CD14-positive monocyte (primary cell): ENCODE results near the gene CNNM3. TPM values are rescaled to one million over a fixed set of nuclear protein-coding genes. Genes with fewer than 3 reads are reported as not detected.

Experiments used
- DNase-seq, 3 donors: peaks; one replicate each; pipeline ENCODE4 v3.0.0-alpha.2; 2011 to 2022
- H2AFZ ChIP-seq: 2 replicates; pipeline ENCODE4 v1.6.0; 2012; ENCODE audit warnings: mild to moderate bottlenecking, low read depth, low read length, inconsistent platforms; ENCODE audit not compliant: insufficient read depth, poor library complexity, severe bottlenecking
- H3K27ac ChIP-seq, 2 donors: 1 replicate in 1 of 2; 2 replicates in 1 of 2; pipeline ENCODE4 v1.5.1; 2012 to 2013; ENCODE audit warnings: low read length in 2 of 2, control low read depth in 1 of 2, inconsistent platforms in 1 of 2, low read depth in 1 of 2, mild to moderate bottlenecking in 1 of 2
- H3K27me3 ChIP-seq, 2 donors: one replicate each; pipeline versions ENCODE4 v1.6.0 to v1.6.1; 2011 to 2013; ENCODE audit warnings: low read length in 2 of 2; ENCODE audit not compliant: control insufficient read depth in 2 of 2, insufficient read depth in 2 of 2
- H3K36me3 ChIP-seq, 2 donors: replicated peaks in 1 of 2; 1 replicate in 1 of 2; 2 replicates in 1 of 2; pipeline versions ENCODE4 v1.5.1 to v1.6.1; 2012 to 2013; ENCODE audit warnings: low read length in 2 of 2, control low read depth in 1 of 2, inconsistent platforms in 1 of 2, mild to moderate bottlenecking in 1 of 2; ENCODE audit not compliant: insufficient read depth in 2 of 2, control insufficient read depth in 1 of 2
- H3K4me1 ChIP-seq, 2 donors: 1 replicate in 1 of 2; 2 replicates in 1 of 2; pipeline versions ENCODE4 v1.5.1 to v1.6.1; 2012 to 2013; ENCODE audit warnings: low read length in 2 of 2, control low read depth in 1 of 2, inconsistent platforms in 1 of 2, mild to moderate bottlenecking in 1 of 2, moderate library complexity in 1 of 2; ENCODE audit not compliant: insufficient read depth in 2 of 2, control insufficient read depth in 1 of 2
- H3K4me2 ChIP-seq: replicated peaks from 2 replicates; pipeline ENCODE3; 2012; ENCODE audit warnings: low read length, moderate library complexity, mild to moderate bottlenecking; ENCODE audit not compliant: poor library complexity, severe bottlenecking; ENCODE audit errors: extremely low read depth
- H3K4me3 ChIP-seq, 3 experiments: fragments of 200-600 bp in 1 of 3; sonication (generic) in 1 of 3; replicated peaks in 1 of 3; 1 replicate in 2 of 3; 2 replicates in 1 of 3; pipeline ENCODE4 v1.5.1; 2011 to 2013; ENCODE audit warnings: low read length in 3 of 3, mild to moderate bottlenecking in 3 of 3, control low read depth in 2 of 3, low read depth in 2 of 3, inconsistent platforms in 1 of 3, moderate library complexity in 1 of 3
- H3K79me2 ChIP-seq: 2 replicates; pipeline ENCODE4 v1.6.0; 2012; ENCODE audit warnings: mild to moderate bottlenecking, control low read depth, inconsistent platforms, low read length, moderate library complexity; ENCODE audit not compliant: insufficient read depth
- H3K9ac ChIP-seq: 2 replicates; pipeline ENCODE4 v1.6.0; 2017; ENCODE audit warnings: low read length, mild to moderate bottlenecking; ENCODE audit not compliant: insufficient read depth, poor library complexity, severe bottlenecking
- H3K9me3 ChIP-seq, 2 donors: replicated peaks in 1 of 2; 1 replicate in 1 of 2; 2 replicates in 1 of 2; pipeline versions ENCODE4 v1.5.1 to v1.6.1; 2012 to 2013; ENCODE audit warnings: low read length in 2 of 2, control low read depth in 1 of 2; ENCODE audit not compliant: control insufficient read depth in 1 of 2, insufficient read depth in 1 of 2
- H4K20me1 ChIP-seq: 2 replicates; pipeline ENCODE4 v1.6.0; 2012; ENCODE audit warnings: mild to moderate bottlenecking, low read length, control low read depth, moderate library complexity; ENCODE audit not compliant: insufficient read depth
- H3K27ac Mint-ChIP-seq, 7 donors: one replicate each; pipeline ENCODE4 v1.8.0; 2020; ENCODE audit warnings: mild to moderate bottlenecking in 7 of 7, mixed read lengths in 7 of 7, moderate library complexity in 6 of 7, inconsistent platforms in 2 of 7
- H3K27me3 Mint-ChIP-seq, 3 donors: one replicate each; pipeline ENCODE4 v1.8.0; 2021 to 2022; ENCODE audit warnings: low read depth in 3 of 3, mild to moderate bottlenecking in 3 of 3, mixed read lengths in 3 of 3, moderate library complexity in 3 of 3, inconsistent platforms in 1 of 3
- H3K36me3 Mint-ChIP-seq, 2 donors: one replicate each; pipeline ENCODE4 v1.8.0; 2020; ENCODE audit warnings: mixed read lengths in 2 of 2, inconsistent platforms in 1 of 2, mild to moderate bottlenecking in 1 of 2
- H3K4me1 Mint-ChIP-seq: one replicate; pipeline ENCODE4 v1.8.0; 2020; ENCODE audit warnings: mild to moderate bottlenecking, mixed read lengths
- H3K4me3 Mint-ChIP-seq, 2 donors: one replicate each; pipeline ENCODE4 v1.8.0; 2020; ENCODE audit warnings: mild to moderate bottlenecking in 2 of 2, mixed read lengths in 2 of 2, moderate library complexity in 1 of 2
- H3K9me3 Mint-ChIP-seq, 7 donors: one replicate each; pipeline ENCODE4 v1.8.0; 2020 to 2022; ENCODE audit warnings: mixed read lengths in 7 of 7, mild to moderate bottlenecking in 6 of 7, moderate library complexity in 6 of 7, inconsistent platforms in 2 of 7
- WGBS: methylation state at CpG from one replicate; pipeline ENCODE4 v1.1.5; 2013; ENCODE audit warnings: missing lambda C conversion rate; ENCODE audit not compliant: insufficient coverage; 5-methylcytosine and 5-hydroxymethylcytosine counted together
- intact Hi-C, 2 donors: fragments of 100-400 bp; cut with micrococcal nuclease; formaldehyde crosslinking; loops; one replicate each; pipeline versions ENCODE4 v1.15.0 to v1.15.1; 2023
- polyA plus RNA-seq, 3 donors: library from polyadenylated mRNA; depleted of rRNA in 1 of 3; unstranded in 2 of 3; stranded (reverse) in 1 of 3; fragments of 300-500 nt in 2 of 3; fragments of >200 nt in 1 of 3; fragmentation: Illumina TruSeq in 2 of 3; gene quantifications; 1 replicate in 2 of 3; 2 replicates in 1 of 3; pipeline ENCODE4 v1.2.3, GENCODE V29; 2012 to 2021
- TF ChIP-seq, protein P1 (sequence below): fragments of 200-600 bp; IDR thresholded peaks from one replicate; pipeline ENCODE4 v1.8.0; 2022; ENCODE audit warnings: antibody characterized with exemption, mild to moderate bottlenecking

Gene CNNM3
- polyA plus RNA-seq, 3 donors: 1.2 to 12.0 (median 4.9) TPM

DNA sequence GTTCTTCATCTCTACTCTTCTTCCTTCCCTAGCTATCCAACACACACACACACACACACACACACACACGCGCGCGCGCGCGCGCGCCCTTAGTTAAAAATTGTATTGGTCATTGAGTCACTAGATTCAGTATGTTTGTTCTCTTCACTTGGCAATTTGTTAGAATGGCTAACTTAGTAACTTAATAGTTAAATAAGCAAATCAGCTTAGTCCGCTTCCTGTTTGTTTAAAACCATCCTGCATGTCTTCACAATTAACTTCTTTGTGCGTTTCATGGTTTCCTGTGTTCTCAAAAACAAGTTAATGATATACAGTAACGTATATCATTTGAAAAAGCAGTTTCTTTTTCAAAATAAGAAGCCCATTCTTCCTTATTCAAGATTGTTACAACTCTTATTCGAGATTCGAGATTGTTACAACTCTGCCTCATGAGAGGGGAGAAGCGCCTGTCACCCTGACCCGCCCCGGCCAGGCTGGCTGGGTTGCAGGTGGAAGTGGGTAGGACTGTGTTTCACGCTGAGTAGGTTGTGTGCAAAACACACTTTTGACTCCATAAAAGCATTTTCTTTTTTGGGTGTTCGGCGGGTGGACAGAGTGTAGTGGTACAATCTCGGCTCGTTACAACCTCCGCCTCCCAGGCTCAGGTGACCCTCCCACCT lies 9.5 kb upstream of the CNNM3 start:
- H2AFZ ChIP-seq: no peak overlapping the region
- no peak for DNase-seq
- Mint-ChIP-seq H3K36me3 (peaks cover 16 to 42% of the 10 kb centered on the region in 2 donors), H3K4me1 (no peaks in the 10 kb centered on the region), H3K4me3 (no peak overlapping the region), H3K27me3 (peaks cover 0 to 2% (median 0%) of the 10 kb centered on the region in 3 donors), H3K9me3 (no peaks in the 10 kb centered on the region), H3K27ac (peak overlapping the region in 1 of 7 donors; percentile 42)
- no CpG with 5 or more reads among the region's 23 CpGs for WGBS
- H3K4me1 ChIP-seq: no peaks in the 10 kb centered on the region
- TF ChIP-seq, protein P1, sequence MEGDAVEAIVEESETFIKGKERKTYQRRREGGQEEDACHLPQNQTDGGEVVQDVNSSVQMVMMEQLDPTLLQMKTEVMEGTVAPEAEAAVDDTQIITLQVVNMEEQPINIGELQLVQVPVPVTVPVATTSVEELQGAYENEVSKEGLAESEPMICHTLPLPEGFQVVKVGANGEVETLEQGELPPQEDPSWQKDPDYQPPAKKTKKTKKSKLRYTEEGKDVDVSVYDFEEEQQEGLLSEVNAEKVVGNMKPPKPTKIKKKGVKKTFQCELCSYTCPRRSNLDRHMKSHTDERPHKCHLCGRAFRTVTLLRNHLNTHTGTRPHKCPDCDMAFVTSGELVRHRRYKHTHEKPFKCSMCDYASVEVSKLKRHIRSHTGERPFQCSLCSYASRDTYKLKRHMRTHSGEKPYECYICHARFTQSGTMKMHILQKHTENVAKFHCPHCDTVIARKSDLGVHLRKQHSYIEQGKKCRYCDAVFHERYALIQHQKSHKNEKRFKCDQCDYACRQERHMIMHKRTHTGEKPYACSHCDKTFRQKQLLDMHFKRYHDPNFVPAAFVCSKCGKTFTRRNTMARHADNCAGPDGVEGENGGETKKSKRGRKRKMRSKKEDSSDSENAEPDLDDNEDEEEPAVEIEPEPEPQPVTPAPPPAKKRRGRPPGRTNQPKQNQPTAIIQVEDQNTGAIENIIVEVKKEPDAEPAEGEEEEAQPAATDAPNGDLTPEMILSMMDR: no peak
- intact Hi-C loops: no loop called here
- no peaks in the 10 kb centered on the region for H3K9me3 ChIP-seq
- H3K27me3 ChIP-seq: no peaks in the 10 kb centered on the region
- H4K20me1 ChIP-seq: no peaks in the 10 kb centered on the region
- no peak overlapping the region for H3K4me3 ChIP-seq
- H3K4me2 ChIP-seq: no peak overlapping the region
- H3K79me2 ChIP-seq: no peaks in the 10 kb centered on the region
- no peak overlapping the region for H3K27ac ChIP-seq
- no peak overlapping the region for H3K9ac ChIP-seq
- H3K36me3 ChIP-seq: peaks cover 15 to 31% of the 10 kb centered on the region in 2 donors

DNA sequence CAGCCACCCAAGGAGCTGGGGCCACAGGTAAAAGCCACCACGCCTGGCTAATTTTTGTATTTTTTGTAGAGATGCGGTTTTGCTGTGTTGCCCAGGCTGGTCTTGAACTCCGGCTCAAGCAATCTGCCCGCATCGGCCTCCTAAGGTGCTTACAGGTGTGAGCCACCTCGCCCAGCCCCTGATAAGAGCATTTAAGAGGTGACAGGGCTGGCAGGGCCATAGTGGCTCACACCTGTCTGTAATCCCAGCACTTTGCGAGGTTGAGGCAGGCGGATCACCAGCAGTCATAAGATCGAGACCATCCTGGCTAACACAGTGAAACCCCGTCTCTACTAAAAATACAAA lies 9.0 kb upstream of the CNNM3 start:
- Mint-ChIP-seq H3K27me3 (peaks cover 0 to 2% (median 0%) of the 10 kb centered on the region in 3 donors), H3K4me3 (no peak overlapping the region), H3K27ac (no peak overlapping the region), H3K36me3 (peaks cover 16 to 42% of the 10 kb centered on the region in 2 donors), H3K9me3 (no peaks in the 10 kb centered on the region), H3K4me1 (no peaks in the 10 kb centered on the region)
- Histone ChIP-seq H3K27me3 (no peaks in the 10 kb centered on the region), H3K9me3 (no peaks in the 10 kb centered on the region), H3K36me3 (peaks cover 15 to 26% of the 10 kb centered on the region in 2 donors), H3K27ac (no peak overlapping the region), H3K9ac (no peak overlapping the region), H2AFZ (no peak overlapping the region), H3K4me3 (no peak overlapping the region), H3K4me2 (no peak overlapping the region), H3K79me2 (no peaks in the 10 kb centered on the region), H3K4me1 (no peaks in the 10 kb centered on the region), H4K20me1 (no peaks in the 10 kb centered on the region)
- TF ChIP-seq, protein P1: no peak
- WGBS: 97% methylated on average over 9 of the region's 10 CpGs
- no peak for DNase-seq
- intact Hi-C loops: no loop called here
